ENCODE results near the gene EPM2A.

Gene EPM2A

DNA sequence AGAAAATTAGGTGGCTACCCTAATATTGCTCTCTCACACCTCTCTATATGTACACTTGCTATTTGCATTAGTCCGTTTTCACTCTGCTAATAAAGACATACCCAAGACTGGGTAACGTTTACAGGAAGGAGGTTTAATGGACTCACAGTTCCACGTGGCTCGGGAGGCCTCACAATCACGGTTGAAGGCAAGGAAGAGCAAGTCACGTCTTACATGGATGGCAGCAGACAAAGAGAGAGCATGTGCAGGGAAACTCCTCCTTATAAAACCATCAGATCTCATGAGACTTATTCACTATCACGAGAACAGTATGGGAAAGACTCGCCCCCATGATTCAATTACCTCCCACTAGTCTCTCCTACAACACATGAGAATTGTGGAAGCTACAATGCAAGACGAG, 53.4 kb downstream of the EPM2A start:
- no peak for DNase-seq (ENCODE audit: low read depth in 2 of 3, low spot score in 2 of 3)

DNA sequence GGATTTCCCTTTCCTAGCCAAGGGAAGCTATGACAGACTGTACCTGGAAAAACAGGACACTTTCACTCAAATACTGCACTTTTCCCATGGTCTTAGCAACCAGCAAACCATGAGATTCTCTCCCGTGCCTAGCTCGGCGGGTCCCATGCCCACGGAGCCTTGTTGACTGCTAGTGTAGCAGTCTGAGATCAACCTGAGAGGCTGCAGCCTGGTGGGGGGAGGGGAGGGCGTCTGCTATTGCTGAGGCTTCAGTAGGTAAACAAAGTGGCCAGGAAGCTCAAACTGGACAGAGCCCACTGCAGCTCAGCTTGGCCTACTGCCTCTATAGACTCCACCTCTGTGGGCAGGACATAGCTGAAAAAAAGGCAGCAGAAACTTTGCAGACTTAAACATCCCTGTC, 61.8 kb downstream of the EPM2A start:
- no peak for DNase-seq (ENCODE audit: low read depth in 2 of 3, low spot score in 2 of 3)

DNA sequence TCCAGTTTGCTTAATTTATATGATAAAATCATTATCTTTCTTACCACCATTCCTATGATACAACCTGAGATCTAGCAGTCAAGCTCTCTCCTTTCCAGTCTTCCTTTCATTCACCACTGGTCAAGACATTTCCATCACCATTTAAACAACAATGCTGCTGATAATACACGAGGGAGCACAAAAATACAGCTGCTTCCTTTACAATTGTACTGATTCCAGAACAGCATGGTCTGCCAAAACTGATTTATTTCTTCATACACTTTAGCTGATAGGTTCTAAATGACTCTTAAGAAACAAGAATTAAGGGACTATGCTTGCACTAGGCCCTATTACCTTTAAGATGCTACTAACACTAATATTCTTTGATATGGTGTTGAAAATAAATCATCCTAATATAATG, 65.0 kb downstream of the EPM2A start:
- no peak for DNase-seq (ENCODE audit: low read depth in 2 of 3, low spot score in 2 of 3)

DNA sequence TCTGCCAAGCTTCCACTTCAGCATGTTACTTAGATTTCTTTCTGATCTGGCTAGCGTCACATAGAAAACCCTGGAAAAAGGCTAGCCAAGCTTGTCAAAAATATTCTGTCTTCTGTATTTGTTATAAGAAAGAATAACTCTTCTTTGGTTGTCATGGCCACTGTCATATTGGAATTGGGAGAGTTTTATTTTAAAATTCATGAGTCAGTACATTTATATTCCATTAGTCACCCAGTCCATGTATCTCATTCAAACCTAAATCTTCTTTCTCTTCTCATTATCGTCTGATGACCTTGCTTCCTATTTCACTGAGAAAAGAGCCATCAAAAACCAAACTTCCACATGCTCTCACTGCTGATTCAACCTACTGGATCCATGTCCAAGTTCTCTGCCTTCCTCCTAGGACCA, 65.7 kb downstream of the EPM2A start:
- DNase-seq (ENCODE audit: low read depth in 2 of 3, low spot score in 2 of 3), result no peak

DNA sequence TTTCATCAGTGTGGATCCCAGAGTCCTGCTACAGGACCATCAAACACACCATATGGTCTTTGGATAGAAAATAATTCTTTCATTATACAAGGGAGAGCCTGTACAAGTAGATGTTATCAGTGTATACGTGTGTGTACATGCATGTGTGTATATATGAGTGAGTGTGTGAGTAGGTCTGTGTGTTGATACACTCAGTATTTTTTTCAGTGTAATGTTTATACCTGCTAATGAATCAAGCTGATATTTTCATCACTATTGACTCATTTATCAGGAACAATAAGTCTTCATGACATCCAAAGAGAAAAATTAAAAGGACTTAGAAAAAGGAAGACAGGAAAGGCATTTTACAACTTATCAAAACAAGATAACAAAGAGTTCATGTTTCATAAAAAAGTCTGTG, 66.5 kb downstream of the EPM2A start:
- DNase-seq (ENCODE audit: low read depth in 2 of 3, low spot score in 2 of 3), result no peak

DNA sequence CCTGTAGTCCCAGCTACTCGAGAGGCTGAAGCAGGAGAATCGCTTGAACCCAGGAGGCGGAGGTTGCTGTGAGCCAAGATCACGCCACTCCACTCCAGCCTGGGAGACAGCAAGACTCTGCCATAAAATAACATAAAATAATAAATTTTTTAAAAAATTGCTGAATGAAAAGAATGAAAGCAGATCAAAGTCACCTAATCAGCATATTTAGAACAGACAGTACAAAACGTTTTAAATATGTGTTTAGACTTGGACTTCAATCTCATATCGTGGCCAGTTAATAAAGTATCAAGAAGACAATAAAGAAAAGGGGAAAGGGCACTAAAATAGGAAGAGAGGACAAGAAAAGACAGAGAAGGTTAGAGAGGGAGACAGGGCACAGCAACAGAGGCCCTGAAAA, 74.6 kb downstream of the EPM2A start:
- no peak for DNase-seq (ENCODE audit: low read depth in 2 of 3, low spot score in 2 of 3)

DNA sequence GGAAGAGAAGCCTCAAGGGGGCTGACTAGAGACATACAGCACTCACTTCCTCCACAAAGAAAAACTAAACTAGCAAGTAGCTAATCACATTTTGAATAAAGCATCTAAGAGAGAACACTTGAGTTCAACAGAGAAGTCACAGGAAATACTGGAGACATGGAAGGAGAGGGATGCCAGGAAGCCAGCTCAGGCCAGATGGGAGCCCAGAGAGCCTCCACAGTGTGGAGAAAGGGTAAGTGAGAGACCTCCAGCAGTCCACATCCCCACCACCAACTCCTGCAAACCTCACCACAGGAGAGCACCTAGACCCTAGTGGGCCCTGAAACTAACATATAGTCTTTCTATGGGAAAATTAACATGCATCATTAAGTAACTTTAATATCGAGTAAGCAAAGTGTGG, 79.2 kb downstream of the EPM2A start:
- DNase-seq (ENCODE audit: low read depth in 2 of 3, low spot score in 2 of 3), result no peak

DNA sequence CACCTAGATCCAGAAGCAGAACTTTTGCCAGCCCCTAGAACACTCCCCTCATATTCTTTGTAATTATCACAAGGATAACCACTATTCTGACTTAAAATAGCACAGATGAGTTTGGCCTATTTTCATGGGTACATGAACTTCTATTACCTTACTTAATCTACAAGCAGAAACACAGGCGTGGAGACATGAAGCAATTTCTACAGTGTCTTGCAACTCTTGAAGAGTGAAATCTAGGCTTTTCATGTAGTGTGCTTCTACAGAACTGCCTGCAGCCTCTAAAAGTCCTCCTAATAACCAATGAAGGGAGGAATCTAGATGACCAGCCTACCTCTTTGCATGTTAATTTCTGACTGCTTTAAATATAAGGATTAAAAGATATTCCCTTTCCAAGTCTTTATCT, 82.7 kb downstream of the EPM2A start:
- DNase-seq (ENCODE audit: low read depth in 2 of 3, low spot score in 2 of 3), result no peak

DNA sequence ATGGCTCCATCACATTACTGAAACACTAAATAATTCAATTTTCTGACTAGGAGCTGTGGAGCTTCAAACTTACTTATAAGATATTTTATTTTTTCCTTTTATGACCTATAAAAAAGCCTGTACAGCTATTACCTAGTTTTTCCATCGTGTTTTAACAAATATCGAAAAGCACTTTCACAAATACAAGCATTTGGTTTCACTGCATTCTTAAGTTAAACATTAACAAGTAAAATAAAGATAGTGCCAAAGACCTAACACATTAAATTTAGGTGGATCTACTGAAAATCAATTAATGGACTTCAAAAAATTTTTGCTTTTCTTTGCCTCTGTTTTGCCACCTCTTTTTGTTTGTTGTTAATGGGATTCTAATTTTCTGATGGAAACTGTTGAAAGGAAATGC, 83.3 kb downstream of the EPM2A start:
- no peak for DNase-seq (ENCODE audit: low read depth in 2 of 3, low spot score in 2 of 3)

DNA sequence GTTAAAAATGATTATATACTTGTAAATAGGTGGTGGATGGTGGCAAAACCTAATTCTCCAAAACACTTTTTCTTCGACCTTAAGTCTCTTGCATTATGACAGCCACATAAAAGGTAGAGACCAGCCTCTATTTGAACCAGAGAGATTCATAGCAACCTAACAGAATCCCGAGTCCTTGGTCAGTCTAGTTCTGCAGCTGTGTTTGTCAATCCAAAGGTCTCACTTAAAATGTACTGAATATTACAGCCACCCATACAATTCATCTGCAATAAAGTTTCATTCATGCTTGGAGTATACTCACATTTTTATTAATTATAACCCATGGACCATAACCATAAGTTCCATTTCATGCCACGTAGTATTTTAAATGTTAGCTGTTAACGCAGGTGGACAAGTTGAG, 87.2 kb downstream of the EPM2A start:
- DNase-seq (ENCODE audit: low read depth in 2 of 3, low spot score in 2 of 3), result no peak

DNA sequence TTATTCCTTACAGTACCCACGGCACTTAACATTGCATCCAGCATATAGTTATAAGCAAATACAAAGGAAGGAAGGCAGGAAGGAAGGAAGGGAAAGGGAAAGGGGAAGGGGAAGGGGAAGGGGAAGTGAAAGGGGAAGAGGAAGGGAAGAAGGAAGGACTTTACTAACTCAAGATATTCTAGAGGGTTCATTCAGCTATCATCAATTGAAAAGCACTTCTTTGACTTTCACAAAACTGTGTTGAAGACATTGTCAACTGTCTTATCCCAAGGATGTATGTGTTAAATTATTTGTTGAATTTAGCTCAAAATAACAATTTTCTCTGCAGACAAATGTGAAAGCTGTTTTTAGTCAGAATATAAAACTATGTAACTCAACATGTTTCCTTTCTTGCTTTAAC, 87.7 kb downstream of the EPM2A start:
- no peak for DNase-seq (ENCODE audit: low read depth in 2 of 3, low spot score in 2 of 3)

DNA sequence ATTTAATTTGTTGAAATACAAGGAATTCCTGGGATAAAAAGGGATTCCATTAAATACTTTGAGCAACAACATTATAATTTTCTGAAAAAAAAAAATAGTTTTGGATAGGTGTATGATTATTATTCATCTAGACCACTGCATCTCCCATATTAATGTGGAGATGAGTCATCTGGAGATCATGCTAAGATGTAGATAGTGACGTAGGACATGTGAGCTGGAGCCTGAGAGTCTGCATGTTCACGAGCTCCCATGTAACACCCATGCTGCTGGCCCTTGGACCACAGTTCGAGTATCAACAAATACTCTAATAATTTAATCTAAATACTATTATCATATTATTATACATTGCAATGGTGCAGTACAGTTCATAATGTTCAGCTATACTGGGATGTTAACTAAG, 91.6 kb downstream of the EPM2A start:
- no peak for DNase-seq (ENCODE audit: low read depth in 2 of 3, low spot score in 2 of 3)

DNA sequence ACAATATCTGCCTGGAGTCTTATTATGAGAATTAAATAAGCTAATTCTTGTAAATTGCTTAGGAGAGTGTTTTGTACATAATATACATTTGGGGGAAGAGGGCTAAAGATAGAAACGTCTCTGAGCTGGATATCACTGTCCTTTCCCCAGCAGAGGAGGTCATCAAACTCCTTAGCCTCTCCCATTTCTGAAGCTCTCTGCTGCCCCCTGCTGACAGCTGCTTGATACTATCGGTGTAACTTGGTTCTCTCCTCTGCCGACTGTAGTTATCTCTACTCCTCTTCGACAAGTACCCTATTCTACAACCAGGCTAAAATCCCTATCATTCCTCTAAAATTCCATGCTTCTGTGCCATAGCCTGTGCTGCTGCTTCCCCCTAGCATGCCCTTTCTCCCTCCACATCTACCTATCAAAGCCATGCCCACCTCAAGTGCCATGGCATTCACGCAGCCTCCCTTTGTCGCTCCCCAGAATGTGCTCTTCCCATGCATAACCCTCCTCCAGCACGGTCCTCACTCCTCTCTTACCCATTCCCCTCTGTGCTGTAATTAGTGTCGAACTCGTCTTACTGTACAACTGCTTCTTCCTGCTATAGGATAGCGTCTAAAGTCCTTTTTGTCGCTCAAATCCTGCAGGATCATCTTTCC, 101.2 kb downstream of the EPM2A start:
- DNase-seq (ENCODE audit: low read depth in 2 of 3, low spot score in 2 of 3), result peak; percentile 40 to 84 (median 83)

DNA sequence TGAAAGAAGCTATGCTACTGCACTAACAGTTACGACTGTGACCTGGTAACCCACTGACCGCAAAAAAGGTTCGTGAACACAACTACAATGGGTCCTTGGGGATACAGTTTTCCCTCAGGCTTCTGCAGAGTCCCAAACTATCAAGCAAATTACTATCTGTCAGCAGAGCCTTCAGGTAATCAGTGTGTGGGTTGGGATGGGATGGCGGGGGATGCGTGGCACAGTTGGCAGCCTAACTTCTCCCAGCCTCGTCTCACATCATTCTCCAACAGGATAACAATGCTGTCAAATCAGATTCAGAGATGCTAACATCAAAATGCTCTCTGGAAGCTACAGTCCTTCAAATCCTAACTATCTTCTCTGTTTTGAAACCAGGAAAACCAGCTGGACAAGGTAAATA, 102.3 kb downstream of the EPM2A start:
- no peak for DNase-seq (ENCODE audit: low read depth in 2 of 3, low spot score in 2 of 3)

DNA sequence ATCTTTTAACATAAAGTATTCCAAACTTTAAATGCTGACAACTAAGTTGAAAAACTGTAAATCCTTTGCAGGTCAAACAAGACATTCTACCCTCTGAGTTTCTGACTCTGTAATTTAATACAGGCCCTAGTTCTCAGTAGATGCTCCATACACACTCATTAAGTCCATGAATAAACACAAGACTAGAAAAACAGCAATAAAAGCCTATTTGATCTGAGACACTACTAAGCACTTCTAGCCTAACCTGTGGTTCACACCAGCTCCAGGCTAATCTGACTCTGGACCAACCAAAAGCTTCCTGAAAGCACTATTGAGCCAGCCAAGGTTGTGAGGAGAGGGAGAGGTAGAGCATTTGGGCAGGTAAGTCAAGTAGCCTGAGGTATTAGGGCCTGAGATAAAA, 103.9 kb downstream of the EPM2A start:
- no peak for DNase-seq (ENCODE audit: low read depth in 2 of 3, low spot score in 2 of 3)

DNA sequence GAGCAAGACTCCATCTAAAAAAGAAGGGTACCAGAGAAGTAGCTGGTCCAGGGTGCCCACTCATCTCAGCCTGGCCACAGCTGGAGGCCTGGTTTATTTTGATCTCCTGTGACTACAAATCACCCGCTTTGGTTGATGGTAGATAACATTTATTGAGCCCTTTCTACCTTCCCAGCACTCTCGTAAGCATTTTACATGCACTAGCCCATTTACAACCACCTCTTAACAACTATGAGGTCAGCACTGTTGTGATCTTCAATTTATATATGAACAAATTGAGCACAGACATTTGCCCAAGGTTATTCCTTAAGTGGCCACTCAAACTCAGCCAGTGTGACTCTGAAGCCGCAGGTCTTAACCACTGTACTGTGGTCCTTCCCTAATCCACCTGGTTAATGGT, 104.7 kb downstream of the EPM2A start:
- no peak for DNase-seq (ENCODE audit: low read depth in 2 of 3, low spot score in 2 of 3)

DNA sequence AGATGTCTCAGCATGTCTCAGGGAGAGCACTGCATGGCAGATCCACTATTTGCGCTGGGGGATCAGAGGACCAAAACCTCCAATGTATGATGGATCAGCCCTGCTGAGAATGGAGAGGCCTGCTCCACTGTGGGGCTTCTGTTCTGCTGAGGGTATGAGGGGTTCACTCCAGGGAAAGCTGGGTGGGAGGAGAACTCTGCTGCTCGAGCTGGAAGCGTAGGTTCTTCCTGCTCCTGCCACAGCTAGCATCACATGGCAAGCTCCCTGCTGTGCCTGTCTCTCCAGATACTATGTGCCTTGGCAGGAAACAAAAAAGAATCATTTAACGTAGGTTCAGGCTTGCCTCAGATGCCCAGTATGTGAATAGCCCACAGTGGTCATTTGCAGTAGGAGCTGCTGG, 105.8 kb downstream of the EPM2A start:
- DNase-seq (ENCODE audit: low read depth in 2 of 3, low spot score in 2 of 3), result no peak

DNA sequence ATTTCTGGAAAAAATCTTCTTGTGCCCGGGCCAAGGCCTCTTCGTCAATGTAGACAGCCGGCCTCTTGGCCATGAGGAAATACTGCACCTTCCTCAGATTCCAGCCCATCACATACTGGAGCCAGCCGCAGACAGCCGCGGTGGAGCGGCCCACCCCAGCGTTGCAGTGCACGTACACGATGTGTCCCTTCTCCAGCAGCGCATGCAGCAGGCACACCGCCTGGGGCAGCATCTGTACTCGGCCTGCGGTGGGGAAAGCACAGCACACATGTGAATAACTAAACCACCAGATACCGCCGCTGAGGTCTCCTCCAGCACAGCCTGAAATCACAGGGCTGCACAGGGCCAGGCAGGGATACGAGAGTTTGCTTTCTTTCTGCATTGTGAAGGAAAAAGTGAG, 107.9 kb downstream of the EPM2A start:
- no peak for DNase-seq (ENCODE audit: low read depth in 2 of 3, low spot score in 2 of 3)

DNA sequence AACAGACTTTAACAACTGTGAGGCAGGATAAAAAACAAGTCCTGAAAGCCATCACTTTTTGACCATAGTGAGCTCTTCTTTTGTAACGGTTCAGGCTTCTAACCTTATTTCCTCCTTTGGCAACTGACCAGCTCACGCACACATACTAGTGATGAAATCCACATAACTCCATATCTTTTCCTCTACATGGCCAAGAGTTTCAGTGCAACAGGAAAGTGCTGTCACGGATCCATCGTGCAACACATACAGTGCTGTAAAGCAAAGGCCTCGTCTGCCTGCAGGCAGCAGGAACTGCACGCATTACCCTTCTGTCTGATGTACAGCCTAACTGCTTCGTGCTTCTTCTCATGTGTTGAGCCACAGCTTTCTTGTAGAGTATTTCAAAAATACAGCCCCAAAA, 108.5 kb downstream of the EPM2A start:
- DNase-seq (ENCODE audit: low read depth in 2 of 3, low spot score in 2 of 3), result no peak

DNA sequence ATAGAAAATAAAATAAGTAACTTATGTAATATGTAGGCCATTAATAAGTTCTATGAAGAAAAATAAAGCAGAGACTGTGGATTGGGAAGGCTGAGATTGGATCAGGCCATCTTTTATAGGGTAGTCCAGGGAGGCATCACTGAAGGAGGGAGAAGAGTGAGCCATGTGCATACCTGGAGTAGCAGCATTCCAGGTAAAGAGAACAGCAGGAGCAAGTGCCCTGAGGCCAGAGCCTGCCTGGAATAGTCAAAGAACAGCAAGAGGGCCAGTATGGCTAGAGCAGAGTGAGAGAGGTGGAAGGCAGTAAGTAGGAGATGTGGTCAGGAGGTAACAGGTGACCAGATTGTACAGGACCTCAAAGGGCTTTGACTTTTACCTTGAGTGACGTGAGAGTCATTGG, 112.1 kb downstream of the EPM2A start:
- DNase-seq (ENCODE audit: low read depth in 2 of 3, low spot score in 2 of 3), result no peak

DNA sequence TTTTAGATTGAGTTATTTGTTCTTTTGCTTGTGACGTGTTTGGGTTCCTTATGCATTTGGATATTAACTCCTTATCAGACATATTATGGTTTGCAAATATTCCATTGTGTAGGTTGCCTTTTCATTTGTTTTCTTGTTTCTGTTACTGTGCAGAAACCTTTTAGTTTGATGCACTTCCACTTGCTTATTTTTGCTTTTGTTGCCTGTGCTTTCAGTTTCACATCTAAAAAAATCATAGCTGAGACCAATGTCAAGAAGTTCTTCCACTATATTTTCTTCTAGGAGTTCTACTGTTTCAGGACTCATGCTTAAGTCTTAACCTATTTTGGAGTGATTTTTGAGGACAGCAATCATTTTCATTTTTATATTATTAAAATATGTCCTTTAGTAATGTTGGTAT, 113.5 kb downstream of the EPM2A start:
- no peak for DNase-seq (ENCODE audit: low read depth in 2 of 3, low spot score in 2 of 3)

DNA sequence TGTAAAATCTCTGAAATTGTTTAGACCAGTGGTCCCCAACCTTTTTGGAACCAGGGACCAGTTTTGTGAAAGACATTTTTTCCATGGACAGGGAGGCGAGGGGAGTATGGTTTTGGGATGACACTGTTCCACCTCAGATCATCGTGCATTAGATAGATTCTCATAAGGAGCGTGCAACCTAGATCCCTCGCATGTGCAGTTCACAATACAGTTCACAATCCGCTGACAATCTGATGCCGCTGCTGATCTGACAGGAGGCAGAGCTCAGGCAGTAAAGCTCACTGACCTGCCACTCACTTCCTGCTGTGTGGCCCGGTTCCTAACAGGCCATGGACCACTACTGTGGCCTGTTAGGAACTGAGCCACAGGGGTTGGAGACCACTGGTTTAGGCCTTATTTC, 115.2 kb downstream of the EPM2A start:
- no peak for DNase-seq (ENCODE audit: low read depth in 2 of 3, low spot score in 2 of 3)

DNA sequence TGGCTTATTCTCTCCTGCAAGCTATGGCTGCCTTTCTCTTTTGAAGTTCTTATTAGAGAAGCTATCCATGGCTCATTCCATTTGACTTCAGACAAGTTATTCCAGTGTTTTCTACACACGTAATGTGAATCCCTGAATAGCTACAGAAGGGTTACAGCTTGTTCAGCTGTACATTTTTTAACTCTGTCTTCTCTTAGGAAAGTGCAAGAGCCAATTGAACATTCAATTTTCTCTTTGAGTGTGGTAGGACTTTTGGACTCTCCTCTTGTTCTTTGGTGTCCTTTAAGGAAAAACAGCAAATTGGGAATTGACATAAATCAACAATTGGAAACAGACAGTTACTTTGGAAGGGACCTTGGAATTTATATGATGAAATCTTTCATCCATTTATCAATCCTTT, 125.8 kb downstream of the EPM2A start:
- no peak for DNase-seq (ENCODE audit: low read depth in 2 of 3, low spot score in 2 of 3)

DNA sequence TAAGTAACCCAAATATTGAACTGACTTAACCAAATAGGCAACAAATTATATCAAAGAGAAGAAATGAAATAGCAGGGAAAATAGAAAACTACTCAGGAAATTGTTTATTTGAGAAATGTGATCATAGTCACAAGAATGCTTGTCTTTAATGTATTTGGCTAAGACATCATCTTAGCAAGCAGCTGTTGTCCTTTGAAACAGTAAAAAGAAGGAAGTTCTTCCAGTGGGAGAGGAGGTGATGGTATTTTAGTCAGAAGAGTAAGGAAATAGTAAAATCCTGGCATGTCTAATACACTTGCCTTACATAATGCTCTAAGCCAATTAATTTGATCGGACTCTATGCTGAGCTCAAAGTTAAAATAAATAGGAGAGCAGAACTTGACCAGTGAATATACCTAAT, 126.5 kb downstream of the EPM2A start:
- DNase-seq (ENCODE audit: low read depth in 2 of 3, low spot score in 2 of 3), result no peak

All from activated CD8-positive, alpha-beta memory T cell treated with anti-CD3 and anti-CD28 coated beads for 48 hours (primary cell).